ENCODE results near the gene SIGLEC9. TPM values are rescaled to one million over a fixed set of nuclear protein-coding genes. Genes with fewer than 3 reads are reported as not detected.

Gene SIGLEC9
- polyA plus RNA-seq, 4 donors: 1.2 to 1.8 (median 1.5) TPM

DNA sequence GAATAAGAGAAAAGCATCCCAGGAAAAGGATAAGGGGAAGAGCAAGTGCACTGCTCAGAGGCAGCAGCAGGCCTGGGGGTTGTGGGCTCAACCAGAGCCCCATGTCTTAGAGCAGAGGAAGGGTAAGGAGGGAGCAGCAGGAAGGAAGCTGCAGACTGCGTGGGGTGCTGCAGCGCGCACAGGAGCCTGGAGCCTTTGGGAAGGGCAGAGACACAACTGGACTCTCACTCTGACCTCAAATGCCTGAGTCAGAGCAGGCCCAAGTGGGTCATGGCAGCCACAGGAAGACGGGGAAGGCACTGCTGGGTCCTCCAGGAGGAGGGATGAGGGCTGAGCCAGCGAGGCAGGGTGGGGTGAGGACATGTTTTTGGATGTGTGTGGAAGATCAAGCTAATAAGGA is 49.0 kb downstream of the SIGLEC9 start:
- DNase-seq (ENCODE audit: low read depth in 4 of 4, low spot score in 3 of 4): no peak

- DNase-seq (ENCODE audit: low read depth in 4 of 4, low spot score in 3 of 4): no peak
Observed at GRCh38 chr19:51179256-51179655, 54.5 kb downstream of the SIGLEC9 start.

Other genes starting within 250 kb of the SIGLEC9 start
- gene KLK4, start 213.5 kb upstream of the SIGLEC9 start, polyA plus RNA-seq (ENCODE audit: insufficient read length in 4 of 4): not detected
- 1 to 10 TPM; 1.0 to 3.5 (median 1.8) TPM for gene KLK5, start 171.9 kb upstream of the SIGLEC9 start, polyA plus RNA-seq (ENCODE audit: insufficient read length in 4 of 4)
- gene KLK6, start 155.3 kb upstream of the SIGLEC9 start, polyA plus RNA-seq (ENCODE audit: insufficient read length in 4 of 4): 10 to 100 TPM; 30.9 to 56.0 (median 34.5) TPM
- 10 to 100 TPM in 1 of 4 donors, 1 to 10 TPM in 3; 4.1 to 23.3 (median 4.6) TPM for gene KLK7, start 141.0 kb upstream of the SIGLEC9 start, polyA plus RNA-seq (ENCODE audit: insufficient read length in 4 of 4)
- 10 to 100 TPM in 1 of 4 donors, 1 to 10 TPM in 3; 1.4 to 39.7 (median 3.3) TPM for gene KLK8, start 123.3 kb upstream of the SIGLEC9 start, polyA plus RNA-seq (ENCODE audit: insufficient read length in 4 of 4)
- 1 to 10 TPM in 1 of 4 donors, under 1 TPM in 3; 0.20 to 6.1 (median 0.42) TPM for gene KLK10, start 105.2 kb upstream of the SIGLEC9 start, polyA plus RNA-seq (ENCODE audit: insufficient read length in 4 of 4)
- 1 to 10 TPM in 1 of 4 donors, under 1 TPM in 3; 0.40 to 1.1 (median 0.46) TPM for gene KLK11, start 98.3 kb upstream of the SIGLEC9 start, polyA plus RNA-seq (ENCODE audit: insufficient read length in 4 of 4)
- gene KLK12, start 89.9 kb upstream of the SIGLEC9 start, polyA plus RNA-seq (ENCODE audit: insufficient read length in 4 of 4): not detected
- under 1 TPM; 0.31 to 0.74 (median 0.68) TPM for gene KLK13, start 59.8 kb upstream of the SIGLEC9 start, polyA plus RNA-seq (ENCODE audit: insufficient read length in 4 of 4)
- under 1 TPM; 0.14 to 0.67 (median 0.37) TPM for gene KLK14, start 42.0 kb upstream of the SIGLEC9 start, polyA plus RNA-seq (ENCODE audit: insufficient read length in 4 of 4)
- gene CTU1, start 16.5 kb upstream of the SIGLEC9 start, polyA plus RNA-seq (ENCODE audit: insufficient read length in 4 of 4): 1 to 10 TPM; 1.7 to 4.4 (median 2.6) TPM
- gene SIGLEC7, start 17.4 kb downstream of the SIGLEC9 start, polyA plus RNA-seq (ENCODE audit: insufficient read length in 4 of 4): under 1 TPM; 0.47 to 0.79 (median 0.59) TPM
- gene CD33, start 100.2 kb downstream of the SIGLEC9 start, polyA plus RNA-seq (ENCODE audit: insufficient read length in 4 of 4): 1 to 10 TPM; 1.4 to 3.7 (median 1.9) TPM
- not detected for gene SIGLECL1, start 126.2 kb downstream of the SIGLEC9 start, polyA plus RNA-seq (ENCODE audit: insufficient read length in 4 of 4)
- gene IGLON5, start 186.7 kb downstream of the SIGLEC9 start, polyA plus RNA-seq (ENCODE audit: insufficient read length in 4 of 4): 1 to 10 TPM; 2.8 to 9.8 (median 3.9) TPM
- gene VSIG10L, start 217.2 kb downstream of the SIGLEC9 start, polyA plus RNA-seq (ENCODE audit: insufficient read length in 4 of 4): 1 to 10 TPM; 4.2 to 5.2 (median 4.8) TPM
- gene ETFB, start 241.5 kb downstream of the SIGLEC9 start, polyA plus RNA-seq (ENCODE audit: insufficient read length in 4 of 4): 100 to 1,000 TPM in 2 of 4 donors, 10 to 100 TPM in 2; 45.4 to 143 (median 111) TPM
- gene CLDND2, start 244.1 kb downstream of the SIGLEC9 start, polyA plus RNA-seq (ENCODE audit: insufficient read length in 4 of 4): 1 to 10 TPM; 1.6 to 3.5 (median 1.9) TPM
- gene NKG7, start 247.7 kb downstream of the SIGLEC9 start, polyA plus RNA-seq (ENCODE audit: insufficient read length in 4 of 4): 1 to 10 TPM in 3 of 4 donors, under 1 TPM in 1; 0.86 to 3.4 (median 2.0) TPM